ENCODE measurements around the gene SBDS.
A peak's percentile ranks its signal among the peaks of the same experiment; 100 is the strongest.
"Not testable (repeated sequence)": the region's sequence is repeated elsewhere in the genome, so short reads cannot be mapped to it uniquely, and the experiment has no call there.

The SBDS gene

GRCh38 chr7:66995050-66995776 is at the start of gene SBDS:
TSS of gene SBDS (minus strand) at chr7:66995586. CDS start at chr7:66995417, 169 bp downstream.
- ChIA-PET POLR2A (ENCODE audit: low non-redundant PET) (interaction anchor here (0.7 kb wide), 1 partner anchor 255 kb away, joined by 3 read pairs; the partner anchor contains the start of gene RABGEF1), CTCF (interaction anchor here (0.6 to 0.7 kb wide), 3 partner anchors 69 to 965 kb away, joined by 4 to 8 read pairs (median 4); no protein-coding TSS in a partner anchor)
- TF ChIP-seq CTCF (conservative IDR thresholded peaks at IDR 0.05; ENCODE audit: low read depth) = peak; percentile 45
- peak within 1 kb of the TSS; percentile 95 for H3K27ac ChIP-seq
- peak; percentile 74 for DNase-seq (ENCODE audit: low spot score)

- H3K27ac ChIP-seq; POLR2A ChIA-PET (ENCODE audit: low non-redundant PET); DNase-seq (ENCODE audit: low spot score): not testable (repeated sequence)
- CTCF ChIA-PET = interaction anchor here (0.8 kb wide), 1 partner anchor 779 kb away, joined by 5 read pairs; no protein-coding TSS in a partner anchor
Observed at GRCh38 chr7:67043559-67043930, 48.2 kb upstream of the SBDS start.

GRCh38 chr7:67042781-67043558 is 47.6 kb upstream of the SBDS start:
- CTCF ChIA-PET = interaction anchor here (0.6 kb wide), 1 partner anchor 131 kb away, joined by 3 read pairs; no protein-coding TSS in a partner anchor
- peak overlapping the region; percentile 77 for H3K27ac ChIP-seq
- POLR2A ChIA-PET (ENCODE audit: low non-redundant PET) = not testable (repeated sequence)
- DNase-seq (ENCODE audit: low spot score) = peak; percentile 41

- TF ChIP-seq CTCF (conservative IDR thresholded peaks at IDR 0.05; ENCODE audit: low read depth) = peak; percentile 79
- CTCF ChIA-PET = interaction anchor here (0.6 to 0.7 kb wide), 6 partner anchors 96 to 1930 kb away, joined by 3 to 4 read pairs (median 3); no protein-coding TSS in a partner anchor
- DNase-seq (ENCODE audit: low spot score); H3K27ac ChIP-seq; POLR2A ChIA-PET (ENCODE audit: low non-redundant PET): not testable (repeated sequence)
Observed at GRCh38 chr7:67040832-67041231, 45.4 kb upstream of the SBDS start.

GRCh38 chr7:67036432-67037395 is 41.3 kb upstream of the SBDS start:
- DNase-seq (ENCODE audit: low spot score); POLR2A ChIA-PET (ENCODE audit: low non-redundant PET); H3K27ac ChIP-seq; CTCF ChIA-PET: not testable (repeated sequence)

- CTCF ChIA-PET = no interaction called here
- POLR2A ChIA-PET (ENCODE audit: low non-redundant PET) = no interaction called here
Observed at GRCh38 chr7:67033251-67033650, 37.9 kb upstream of the SBDS start.

GRCh38 chr7:67031685-67032084 is 36.3 kb upstream of the SBDS start:
- CTCF ChIA-PET; POLR2A ChIA-PET (ENCODE audit: low non-redundant PET); H3K27ac ChIP-seq; DNase-seq (ENCODE audit: low spot score): not testable (repeated sequence)

More at GRCh38 chr7:67033251-67033650, 37.9 kb upstream of the SBDS start:
- no peak overlapping the region for H3K27ac ChIP-seq
- DNase-seq (ENCODE audit: low spot score) = no peak
- TF ChIP-seq CTCF (conservative IDR thresholded peaks at IDR 0.05; ENCODE audit: low read depth) = no peak

- DNase-seq (ENCODE audit: low spot score); H3K27ac ChIP-seq; CTCF ChIA-PET; POLR2A ChIA-PET (ENCODE audit: low non-redundant PET): not testable (repeated sequence)
Observed at GRCh38 chr7:67025459-67025858, 30.1 kb upstream of the SBDS start.

Measured in RWPE1 (cell line).